ENCODE data around the gene SCAMP1. TPM values are rescaled to one million over a fixed set of nuclear protein-coding genes. Genes with fewer than 3 reads are reported as not detected.

The SCAMP1 gene
- total RNA-seq, 1 donor from 2014 or later = 21.9 TPM

DNA sequence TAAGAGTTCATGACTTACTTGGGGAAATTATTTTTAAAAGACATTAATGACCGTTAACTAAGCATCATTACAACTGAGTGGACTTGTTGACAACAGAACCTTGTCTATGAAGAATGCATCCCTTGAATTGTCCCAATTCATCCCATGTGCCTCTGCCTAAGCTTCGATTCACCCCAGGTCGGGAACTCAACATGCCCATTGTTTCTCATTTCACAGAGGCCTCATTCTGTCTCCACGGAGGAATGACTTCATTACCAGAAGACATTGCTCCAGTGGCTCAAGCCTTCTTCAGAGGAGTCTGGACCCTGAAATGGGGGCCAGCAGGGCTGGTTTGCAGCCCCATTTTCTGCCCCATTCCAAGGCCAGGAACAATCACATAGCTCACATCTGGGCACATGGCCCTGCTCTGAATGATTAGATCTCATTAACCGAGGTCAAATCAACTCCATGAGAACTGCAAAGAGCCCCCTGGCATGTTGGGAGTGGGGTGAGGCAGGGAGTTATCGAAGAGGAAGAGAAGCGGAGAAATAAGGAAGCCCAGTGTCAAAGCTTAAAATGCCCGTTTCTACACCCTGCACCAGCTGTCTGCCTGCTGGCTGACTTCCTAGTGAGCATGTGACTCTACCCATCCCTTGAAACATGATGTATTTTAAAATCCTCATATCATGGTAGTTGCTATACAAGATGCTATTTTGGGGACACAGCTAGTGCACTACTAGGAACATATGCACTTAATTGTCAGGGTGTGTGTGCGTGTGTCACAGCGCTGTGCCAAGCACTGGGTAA is 150.9 kb downstream of the SCAMP1 start:
- Histone ChIP-seq H3K27ac (peak overlapping the region; percentile 9), H3K27me3 (no peaks in the 10 kb centered on the region), H3K9me3 (no peaks in the 10 kb centered on the region), H3K36me3 (no peaks in the 10 kb centered on the region), H3K4me1 (peaks cover 32% of the 10 kb centered on the region), H3K4me3 (no peak overlapping the region)
- intact Hi-C loops (cut with DNase I) = no loop called here
- no peak for DNase-seq (ENCODE audit: extremely low spot score in 2 of 2)
- TF ChIP-seq, protein P1, sequence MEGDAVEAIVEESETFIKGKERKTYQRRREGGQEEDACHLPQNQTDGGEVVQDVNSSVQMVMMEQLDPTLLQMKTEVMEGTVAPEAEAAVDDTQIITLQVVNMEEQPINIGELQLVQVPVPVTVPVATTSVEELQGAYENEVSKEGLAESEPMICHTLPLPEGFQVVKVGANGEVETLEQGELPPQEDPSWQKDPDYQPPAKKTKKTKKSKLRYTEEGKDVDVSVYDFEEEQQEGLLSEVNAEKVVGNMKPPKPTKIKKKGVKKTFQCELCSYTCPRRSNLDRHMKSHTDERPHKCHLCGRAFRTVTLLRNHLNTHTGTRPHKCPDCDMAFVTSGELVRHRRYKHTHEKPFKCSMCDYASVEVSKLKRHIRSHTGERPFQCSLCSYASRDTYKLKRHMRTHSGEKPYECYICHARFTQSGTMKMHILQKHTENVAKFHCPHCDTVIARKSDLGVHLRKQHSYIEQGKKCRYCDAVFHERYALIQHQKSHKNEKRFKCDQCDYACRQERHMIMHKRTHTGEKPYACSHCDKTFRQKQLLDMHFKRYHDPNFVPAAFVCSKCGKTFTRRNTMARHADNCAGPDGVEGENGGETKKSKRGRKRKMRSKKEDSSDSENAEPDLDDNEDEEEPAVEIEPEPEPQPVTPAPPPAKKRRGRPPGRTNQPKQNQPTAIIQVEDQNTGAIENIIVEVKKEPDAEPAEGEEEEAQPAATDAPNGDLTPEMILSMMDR (IDR thresholded peaks at IDR 0.05) = no peak
- TF ChIP-seq POLR2A (IDR thresholded peaks at IDR 0.05) (no peak), POLR2AphosphoS5 (IDR thresholded peaks at IDR 0.05; ENCODE audit: insufficient read depth in 1 of 2, low read depth in 1 of 2) (no peak)

DNA sequence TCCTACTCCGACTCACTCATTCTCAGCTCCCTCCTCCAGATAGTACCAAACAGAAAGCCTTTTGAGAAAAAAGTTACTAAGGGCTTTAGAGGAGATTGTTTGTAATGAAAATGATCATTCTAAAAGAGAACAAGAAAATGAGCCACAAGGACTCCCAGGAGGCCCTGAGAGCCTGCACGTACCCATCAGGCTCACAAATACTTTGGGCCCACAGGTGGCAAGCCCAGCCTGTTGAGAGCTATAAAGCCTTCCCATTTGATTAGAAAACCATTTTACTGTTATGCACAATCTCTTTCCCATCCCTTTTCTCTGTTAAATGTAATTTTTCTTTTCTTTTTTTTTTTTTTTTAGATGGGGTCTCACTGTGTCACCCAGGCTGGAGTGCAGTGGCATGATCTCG is 152.0 kb downstream of the SCAMP1 start:
- no peaks in the 10 kb centered on the region for H3K9me3 ChIP-seq
- no peaks in the 10 kb centered on the region for H3K27me3 ChIP-seq
- H3K27ac ChIP-seq = no peak overlapping the region
- peaks cover 25% of the 10 kb centered on the region for H3K4me1 ChIP-seq
- TF ChIP-seq POLR2AphosphoS5 (IDR thresholded peaks at IDR 0.05; ENCODE audit: insufficient read depth in 1 of 2, low read depth in 1 of 2) = no peak
- TF ChIP-seq, protein P1 (IDR thresholded peaks at IDR 0.05) = no peak
- no peak for TF ChIP-seq POLR2A (IDR thresholded peaks at IDR 0.05)
- no peak overlapping the region for H3K4me3 ChIP-seq
- no peaks in the 10 kb centered on the region for H3K36me3 ChIP-seq
- no peak for DNase-seq (ENCODE audit: extremely low spot score in 2 of 2)
- intact Hi-C loops (cut with DNase I) = no loop called here

DNA sequence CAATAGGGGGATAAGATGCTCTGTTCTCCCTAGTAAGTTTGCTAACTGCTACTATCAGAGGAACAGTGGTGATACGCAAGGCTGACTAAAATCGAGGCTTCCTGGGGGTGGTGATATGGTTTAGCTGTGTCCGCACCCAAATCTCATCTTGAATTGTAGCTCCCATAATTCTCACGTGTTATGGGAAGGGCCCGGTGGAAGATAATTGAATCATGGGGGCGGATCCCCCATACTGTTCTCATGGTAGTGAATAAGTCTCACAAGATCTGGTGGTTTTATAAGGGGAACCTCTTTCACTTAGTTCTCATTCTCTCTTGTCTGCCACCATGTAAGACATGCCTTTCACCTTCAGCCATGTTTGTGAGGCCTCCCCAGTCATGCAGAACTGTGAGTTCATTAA is 153.0 kb downstream of the SCAMP1 start:
- intact Hi-C loops (cut with DNase I) = no loop called here
- no peaks in the 10 kb centered on the region for H3K9me3 ChIP-seq

DNA sequence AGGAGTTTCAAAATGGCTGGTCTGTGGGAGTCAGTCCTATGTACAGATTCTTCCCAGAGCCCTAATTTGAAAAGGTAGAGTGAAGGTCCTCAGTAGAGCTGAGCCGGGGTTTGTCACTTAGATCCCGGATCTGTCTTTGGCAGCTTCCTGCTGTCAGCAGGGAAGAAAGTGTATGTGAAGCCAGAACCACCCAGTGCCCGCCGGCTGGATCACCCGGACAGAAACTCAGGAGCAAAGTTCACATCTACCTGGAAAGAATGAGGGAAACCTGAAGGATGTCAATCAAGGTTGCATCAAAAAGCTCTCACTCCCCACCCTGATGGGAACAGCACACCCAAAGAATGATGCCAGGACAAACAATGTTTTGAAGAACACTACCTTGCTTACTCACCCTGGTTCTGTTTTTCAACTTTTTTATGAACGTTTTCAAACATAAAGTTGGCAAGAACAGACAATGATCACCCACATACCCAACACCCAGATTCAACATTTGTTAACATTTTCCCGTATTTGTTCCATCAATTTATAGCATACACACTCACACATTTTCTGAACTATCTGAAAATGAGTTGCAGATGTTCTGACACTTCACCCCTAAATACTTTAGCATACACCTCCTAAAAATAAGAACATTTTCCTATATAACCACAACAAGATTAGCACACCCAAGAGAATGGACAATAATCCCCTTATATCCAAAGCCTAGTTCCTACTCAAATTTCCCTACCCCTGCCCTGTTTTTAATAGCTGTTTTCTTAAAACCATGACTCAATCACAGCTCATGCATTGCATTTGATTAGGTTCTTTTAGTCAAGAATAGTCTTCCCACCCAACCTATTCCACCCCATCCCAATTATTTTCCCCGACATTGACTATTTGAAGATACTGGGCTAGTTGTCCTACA is 154.3 kb downstream of the SCAMP1 start:
- Histone ChIP-seq H3K4me1 (peaks cover 33% of the 10 kb centered on the region), H3K27ac (no peak overlapping the region), H3K27me3 (no peaks in the 10 kb centered on the region), H3K9me3 (no peaks in the 10 kb centered on the region), H3K36me3 (no peaks in the 10 kb centered on the region), H3K4me3 (no peak overlapping the region)
- no peak for DNase-seq (ENCODE audit: extremely low spot score in 2 of 2)
- TF ChIP-seq, protein P1 (IDR thresholded peaks at IDR 0.05) = no peak
- no peak for TF ChIP-seq POLR2AphosphoS5 (IDR thresholded peaks at IDR 0.05; ENCODE audit: insufficient read depth in 1 of 2, low read depth in 1 of 2)
- no peak for TF ChIP-seq POLR2A (IDR thresholded peaks at IDR 0.05)
- intact Hi-C loops (cut with DNase I) = no loop called here

More for the DNA sequence above, 153.0 kb downstream of the SCAMP1 start:
- no peak overlapping the region for H3K4me3 ChIP-seq
- H3K4me1 ChIP-seq = peaks cover 26% of the 10 kb centered on the region
- no peak for DNase-seq (ENCODE audit: extremely low spot score in 2 of 2)
- no peaks in the 10 kb centered on the region for H3K36me3 ChIP-seq
- TF ChIP-seq, protein P1 (IDR thresholded peaks at IDR 0.05) = no peak
- TF ChIP-seq POLR2A (IDR thresholded peaks at IDR 0.05) = no peak
- no peaks in the 10 kb centered on the region for H3K27me3 ChIP-seq
- no peak overlapping the region for H3K27ac ChIP-seq
